Fibroblast of lung (primary cell): ENCODE results near the gene LIMS1.

Source experiments
- CTCF ChIP-seq, 2 donors: IDR thresholded peaks in 1 of 2; conservative IDR thresholded peaks in 1 of 2; 1 replicate in 1 of 2; 2 replicates in 1 of 2; pipeline ENCODE4 v1.5.1; 2011 to 2012; ENCODE audit warnings: low read length in 2 of 2, control low read depth in 1 of 2, inconsistent platforms in 1 of 2, low read depth in 1 of 2, mild to moderate bottlenecking in 1 of 2
- EZH2 ChIP-seq: IDR thresholded peaks from 2 replicates; pipeline ENCODE4 v1.5.1; 2012; ENCODE audit warnings: low read length, control low read depth, mild to moderate bottlenecking; ENCODE audit errors: missing control alignments

- no peak for TF ChIP-seq CTCF (conservative IDR thresholded peaks at IDR 0.05 in 1 of 2, IDR thresholded peaks at IDR 0.05 in 1 of 2; ENCODE audit: low read depth in 1 of 2, low read length in 2 of 2)
- TF ChIP-seq EZH2, result no peak
These were observed 28.0 kb downstream of the LIMS1 start for GRCh38 chr2:108562274-108562673.
